Fibroblast of skin of left quadriceps (primary cell): ENCODE results near the gene SYN1.
A peak's percentile ranks its signal among the peaks of the same experiment; 100 is the strongest.

Source experiments
- DNase-seq, 2 experiments: peaks; one replicate each; pipeline ENCODE4 v3.0.0-alpha.2; 2013; ENCODE audit warnings: low read depth in 2 of 2

The SYN1 gene

GRCh38 chrX:47597222-47597621, 22.4 kb downstream of the SYN1 start:
- no peak for DNase-seq

DNA sequence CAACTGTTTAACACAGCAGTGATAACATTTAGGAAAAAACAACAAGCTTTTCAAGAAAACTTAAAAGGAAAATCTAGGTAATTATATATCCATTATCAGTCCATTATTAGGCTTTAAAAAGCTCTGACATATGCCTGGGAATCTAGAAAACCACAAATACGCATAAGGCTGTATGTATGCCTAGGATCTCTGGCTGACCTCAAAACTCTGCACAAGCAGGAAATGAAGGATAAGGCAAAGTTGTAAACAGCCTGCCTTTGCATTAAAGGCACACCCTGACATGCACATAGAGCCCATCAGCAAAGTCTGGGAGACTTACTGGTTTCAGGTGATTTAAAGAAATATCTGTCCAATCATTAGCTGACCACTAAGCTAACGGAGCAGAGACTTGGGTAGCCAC, 23.4 kb downstream of the SYN1 start:
- no peak for DNase-seq

DNA sequence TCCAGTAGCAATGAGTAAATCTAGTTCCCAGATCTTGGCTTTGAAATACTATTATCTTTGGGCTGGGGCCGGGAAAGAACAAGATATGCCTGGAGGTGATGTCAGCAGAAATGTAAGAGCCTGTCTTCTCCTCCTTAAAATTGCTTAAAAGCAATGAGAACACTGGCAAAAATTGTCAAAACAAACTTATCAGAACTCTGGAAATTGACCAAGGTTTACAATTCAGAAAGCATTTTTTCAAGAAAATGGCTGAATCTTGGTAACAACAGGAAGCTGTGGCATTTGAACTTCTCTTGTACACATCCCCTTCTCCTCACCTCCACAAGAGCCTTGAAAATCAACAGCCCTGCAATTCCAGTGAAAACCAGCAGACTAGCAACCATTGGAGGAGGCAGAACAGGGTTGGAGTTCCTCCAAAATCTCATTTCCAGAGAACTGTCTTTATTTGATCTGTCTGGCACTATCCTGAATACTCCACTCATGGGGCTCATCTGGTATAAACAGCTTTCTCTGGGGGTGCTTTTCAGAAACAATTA, 23.9 kb downstream of the SYN1 start:
- no peak for DNase-seq

GRCh38 chrX:47593522-47593921, 26.1 kb downstream of the SYN1 start:
- DNase-seq = no peak

GRCh38 chrX:47590984-47591383, 28.7 kb downstream of the SYN1 start:
- no peak for DNase-seq

DNA sequence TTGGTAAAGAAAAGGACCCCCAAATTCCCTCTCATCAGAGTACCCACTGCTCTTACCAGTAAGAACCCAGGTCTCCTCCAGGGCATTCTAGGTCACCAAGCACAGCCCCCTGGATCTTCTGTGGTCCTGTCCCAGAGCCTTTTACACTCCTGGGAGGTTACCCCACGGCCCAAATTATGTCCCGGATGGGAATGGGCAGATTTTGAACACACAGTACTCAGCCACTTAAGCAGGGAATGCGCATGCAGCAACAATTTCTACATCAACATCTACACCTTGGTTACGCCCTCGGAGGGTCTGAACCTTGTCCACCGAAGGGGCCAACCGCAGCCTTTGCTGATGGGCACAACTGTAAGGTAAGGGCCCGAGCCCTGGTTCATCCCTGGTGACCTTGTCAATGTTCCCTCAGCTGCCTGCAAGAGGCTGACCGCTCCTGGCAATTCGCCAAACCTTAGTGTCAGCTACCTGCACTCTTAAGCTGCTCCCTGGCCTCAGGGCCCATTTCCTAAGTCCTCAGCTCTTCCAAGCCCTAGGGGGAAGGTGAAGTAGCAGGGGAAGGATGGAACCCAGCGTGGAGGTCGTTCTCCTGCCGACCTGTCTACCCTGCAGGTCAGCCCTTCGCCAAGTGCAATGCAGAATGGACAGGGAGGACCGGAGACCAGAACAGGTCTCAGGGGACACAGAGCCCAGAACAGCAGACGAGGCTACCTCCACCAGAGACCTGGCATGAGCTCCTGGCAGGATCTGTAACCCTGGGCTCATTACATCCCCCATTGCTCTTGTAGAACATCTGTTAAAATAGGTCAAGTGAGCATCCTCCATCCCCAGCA, 31.5 kb downstream of the SYN1 start:
- DNase-seq = no peak

DNA sequence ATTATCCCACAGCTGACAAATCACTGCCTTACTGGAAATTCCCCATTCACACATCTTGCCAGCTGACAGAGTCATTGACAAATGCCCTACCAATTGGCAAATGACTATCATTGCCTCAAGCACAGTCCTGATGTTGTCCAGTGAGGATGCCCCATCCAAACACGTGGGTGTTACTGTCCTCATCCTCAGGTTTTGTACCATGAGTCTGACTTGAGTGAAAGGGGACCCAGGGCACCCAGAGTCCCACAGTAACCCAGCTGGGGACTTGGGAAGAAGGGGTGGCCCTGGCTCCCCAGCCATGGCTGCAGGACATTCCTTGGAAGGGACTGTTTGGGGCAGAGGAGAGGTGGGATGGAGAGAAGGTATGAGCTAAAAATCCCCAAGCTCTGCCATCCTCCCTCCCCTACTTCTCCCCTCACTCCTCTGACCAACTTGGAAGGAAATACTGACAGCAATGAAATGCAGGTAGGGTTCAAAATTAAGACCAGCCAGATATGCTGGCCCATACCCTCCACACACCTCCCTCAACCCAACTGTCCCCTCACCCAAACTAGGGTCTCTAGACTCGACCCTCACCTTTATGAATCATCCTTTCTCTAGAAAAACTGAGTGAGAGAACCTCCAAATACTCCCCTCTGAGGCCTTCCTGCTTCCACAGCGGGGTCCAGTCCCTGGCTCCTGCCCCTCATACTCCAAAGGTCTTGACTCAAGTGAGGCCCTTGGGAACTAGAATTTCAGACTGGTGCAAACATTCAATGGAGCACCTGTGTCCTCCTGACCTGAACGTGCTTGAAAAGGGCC, 32.4 kb downstream of the SYN1 start:
- DNase-seq = no peak

DNA sequence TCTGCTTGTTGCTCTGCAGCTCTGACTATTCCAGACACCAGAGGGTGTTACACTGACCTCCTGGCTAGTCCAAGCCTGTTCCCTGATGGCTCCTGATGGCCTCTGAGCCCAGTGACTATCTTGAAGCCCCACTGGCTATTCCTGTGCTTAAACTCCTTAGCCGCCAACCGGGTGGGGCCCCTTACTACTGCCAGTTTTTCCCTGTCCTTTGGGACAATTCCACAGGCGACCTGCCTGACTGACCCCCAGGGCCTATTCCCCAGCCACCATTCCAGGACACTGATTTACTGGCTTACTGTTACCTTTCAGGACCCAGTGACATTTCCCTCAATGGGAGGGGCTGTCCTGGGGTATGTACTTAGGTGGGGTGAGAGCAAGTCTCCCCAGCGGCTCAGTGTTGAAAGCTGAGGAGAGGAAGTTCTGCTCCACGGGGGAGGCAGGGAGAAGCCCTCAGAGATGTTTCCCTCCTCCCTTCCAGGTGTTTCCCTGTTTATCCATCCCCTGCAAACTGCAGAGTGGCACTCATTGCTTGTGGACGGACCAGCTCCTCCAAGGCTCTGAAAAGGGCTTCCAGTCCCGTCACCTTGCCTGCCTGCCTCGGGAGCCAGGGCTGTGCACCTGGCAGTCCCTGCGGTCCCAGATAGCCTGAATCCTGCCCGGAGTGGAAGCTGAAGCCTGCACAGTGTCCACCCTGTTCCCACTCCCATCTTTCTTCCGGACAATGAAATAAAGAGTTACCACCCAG, 33.4 kb downstream of the SYN1 start:
- DNase-seq = no peak

GRCh38 chrX:47585273-47585672, 34.4 kb downstream of the SYN1 start:
- DNase-seq = no peak

GRCh38 chrX:47584714-47585113, 34.9 kb downstream of the SYN1 start:
- no peak for DNase-seq

GRCh38 chrX:47583240-47583861, 36.3 kb downstream of the SYN1 start:
- no peak for DNase-seq

GRCh38 chrX:47581731-47582647, 37.7 kb downstream of the SYN1 start, which contains the start of gene TIMP1:
TIMP1 (plus strand) TSS chrX:47582436; CDS start chrX:47583416, 980 bp downstream.
- DNase-seq = peak; percentile 82 to 87

GRCh38 chrX:47579537-47579936, 40.1 kb downstream of the SYN1 start:
- no peak for DNase-seq

DNA sequence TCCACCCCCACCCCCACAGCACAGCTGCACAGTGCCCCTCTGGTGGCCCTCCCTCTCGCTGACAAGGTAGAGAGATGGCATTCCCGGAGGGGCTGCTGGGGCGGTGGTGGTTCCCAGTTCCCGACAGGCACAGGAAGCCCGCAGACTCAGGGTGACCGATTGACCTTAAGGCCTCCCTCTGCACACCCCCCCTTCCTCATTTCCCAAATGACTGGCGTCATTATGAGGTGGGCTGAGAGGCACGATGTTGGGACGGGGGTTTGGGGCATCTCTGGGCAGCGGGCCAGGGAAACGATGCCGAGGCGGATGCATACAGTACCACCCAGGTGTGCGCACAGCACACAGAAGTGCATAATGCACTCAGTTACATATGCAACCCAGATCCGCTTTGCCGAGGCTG, 41.0 kb downstream of the SYN1 start:
- DNase-seq = no peak

GRCh38 chrX:47577901-47578300, 41.8 kb downstream of the SYN1 start:
- DNase-seq = no peak

- DNase-seq = no peak
These were observed 42.2 kb downstream of the SYN1 start for GRCh38 chrX:47577424-47577823.

- DNase-seq = no peak
These were observed 43.4 kb downstream of the SYN1 start for GRCh38 chrX:47576021-47576898.

DNA sequence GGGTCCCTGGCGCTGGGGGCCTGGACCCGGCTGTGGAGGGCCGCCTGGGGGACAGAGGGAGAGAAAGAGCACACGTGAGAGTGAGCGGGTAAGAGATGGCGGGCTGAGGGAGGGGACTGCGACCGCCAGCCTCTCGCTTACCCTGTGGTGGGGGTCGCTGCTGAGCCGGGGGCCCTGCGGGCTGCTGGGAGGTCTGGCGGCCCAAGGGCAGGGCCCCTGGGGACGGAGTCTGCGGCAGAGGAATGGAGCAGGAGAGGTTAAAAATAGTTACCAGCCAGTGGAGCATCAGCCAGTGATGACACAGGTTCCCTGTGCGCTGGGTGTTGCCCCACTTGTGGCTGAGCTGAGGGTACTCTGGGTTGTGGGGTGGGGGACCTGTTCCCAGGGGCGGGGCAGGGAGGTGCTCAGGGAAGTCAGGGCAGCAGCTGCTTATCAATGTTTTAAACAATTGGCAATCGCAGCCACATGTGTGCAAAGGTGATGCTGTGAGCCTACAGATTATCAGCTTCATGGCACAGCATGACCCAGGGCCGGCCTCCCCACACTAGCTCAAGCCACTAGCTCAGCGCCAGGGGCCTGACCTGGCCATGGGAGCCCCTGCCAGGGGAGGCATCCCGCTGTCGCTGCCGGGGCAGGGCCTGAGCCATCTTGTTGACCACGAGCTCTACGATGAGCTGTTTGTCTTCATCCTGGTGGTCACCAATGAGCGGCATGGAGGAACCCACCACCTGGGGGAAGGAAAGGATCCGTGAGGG, 44.9 kb downstream of the SYN1 start:
- no peak for DNase-seq

DNA sequence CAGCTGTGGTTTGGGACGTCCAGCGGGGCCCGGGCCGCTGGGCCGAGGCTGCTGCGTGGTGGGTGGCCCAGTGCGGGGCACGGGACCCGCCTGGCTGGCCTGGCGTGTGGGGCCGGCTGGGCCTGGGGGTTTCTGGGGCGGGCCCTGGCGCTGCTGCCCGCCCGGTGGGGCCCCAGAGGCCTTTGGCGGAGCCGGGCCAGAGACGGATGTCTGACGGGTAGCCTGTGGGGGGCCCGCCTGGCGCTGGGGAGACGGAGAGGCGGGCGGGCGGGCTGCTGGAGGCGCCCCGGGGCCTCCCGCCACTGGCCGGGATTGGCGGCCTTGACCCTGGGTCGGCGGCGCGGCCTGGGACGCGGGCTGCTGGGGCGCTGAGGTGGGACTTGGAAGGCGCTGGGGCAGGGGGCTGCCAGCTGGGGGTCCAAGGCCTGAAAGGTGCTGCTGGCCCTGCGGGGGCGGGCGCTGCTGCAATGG, 45.5 kb downstream of the SYN1 start:
- no peak for DNase-seq
